K562 (cell line): ENCODE measurements around the gene NPAS3.

Experiments used
- GTF3C2 ChIP-seq: IDR thresholded peaks from 3 replicates; pipeline ENCODE4 v1.6.1; 2011; ENCODE audit warnings: borderline replicate concordance, mild to moderate bottlenecking, moderate library complexity; ENCODE audit not compliant: insufficient read length; ENCODE audit errors: extremely low read depth
- HES1 ChIP-seq: fragments of 450-650 bp; IDR thresholded peaks from 2 replicates; pipeline ENCODE4 v1.6.1; 2016; ENCODE audit warnings: low read depth, mild to moderate bottlenecking, moderate library complexity
- MECOM ChIP-seq: fragments of 250-450 bp; sonication (Bioruptor Pico); IDR thresholded peaks from 2 replicates; pipeline ENCODE4 v1.8.0; 2022; ENCODE audit warnings: inconsistent platforms
- NCOR1 ChIP-seq: fragments of 450-650 bp; IDR thresholded peaks from 2 replicates; pipeline ENCODE4 v1.6.1; 2016; ENCODE audit warnings: mild to moderate bottlenecking, moderate library complexity
- PHF8 ChIP-seq: fragments of 200-600 bp; sonication (generic); IDR thresholded peaks from 2 replicates; pipeline ENCODE4 v1.6.1; 2012; ENCODE audit warnings: mixed run types, mild to moderate bottlenecking, inconsistent platforms, low read length, moderate library complexity, borderline replicate concordance
- PTRF ChIP-seq: fragments of 450-650 bp; IDR thresholded peaks from 2 replicates; pipeline ENCODE4 v1.6.1; 2016; ENCODE audit warnings: mild to moderate bottlenecking, missing genetic modification characterization, missing compliant biosample characterization
- RBBP5 ChIP-seq: fragments of 200-600 bp; sonication (generic); IDR thresholded peaks from 2 replicates; pipeline ENCODE4 v1.6.1; 2012; ENCODE audit warnings: borderline replicate concordance, mild to moderate bottlenecking, low read length, control low read depth, inconsistent platforms; ENCODE audit not compliant: insufficient read depth, poor library complexity, severe bottlenecking
- TF ChIP-seq, protein P1 (sequence below): fragments of 250-450 bp; sonication (Bioruptor Pico); IDR thresholded peaks from 2 replicates; pipeline ENCODE4 v1.5.0; 2022; ENCODE audit warnings: mild to moderate bottlenecking

DNA sequence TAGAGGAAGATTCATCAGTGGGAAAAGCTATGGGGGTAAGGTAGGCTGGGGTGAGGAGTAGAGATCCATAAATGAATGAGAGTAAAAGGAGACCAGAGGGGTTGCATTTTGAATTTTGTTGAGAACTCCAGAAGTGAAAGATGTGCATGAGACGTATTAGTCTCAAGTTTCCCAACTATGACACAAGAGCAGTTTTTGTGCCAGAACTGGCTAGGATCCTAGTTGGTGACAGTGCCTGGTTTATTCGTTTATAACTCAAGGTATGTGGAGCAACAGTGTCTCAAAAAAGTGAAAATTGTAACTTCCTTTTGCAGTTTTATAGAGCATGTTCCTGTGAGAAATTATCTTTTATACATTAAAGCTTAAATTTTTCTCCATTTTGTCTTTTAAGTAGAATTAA, 377.0 kb downstream of the NPAS3 start:
- TF ChIP-seq HES1 = no peak
- TF ChIP-seq RBBP5 = no peak
- TF ChIP-seq MECOM (CRISPR knock-in tag) = no peak
- no peak for TF ChIP-seq PTRF (tag)
- TF ChIP-seq PHF8 = no peak
- TF ChIP-seq GTF3C2 = no peak
- TF ChIP-seq, protein P1, sequence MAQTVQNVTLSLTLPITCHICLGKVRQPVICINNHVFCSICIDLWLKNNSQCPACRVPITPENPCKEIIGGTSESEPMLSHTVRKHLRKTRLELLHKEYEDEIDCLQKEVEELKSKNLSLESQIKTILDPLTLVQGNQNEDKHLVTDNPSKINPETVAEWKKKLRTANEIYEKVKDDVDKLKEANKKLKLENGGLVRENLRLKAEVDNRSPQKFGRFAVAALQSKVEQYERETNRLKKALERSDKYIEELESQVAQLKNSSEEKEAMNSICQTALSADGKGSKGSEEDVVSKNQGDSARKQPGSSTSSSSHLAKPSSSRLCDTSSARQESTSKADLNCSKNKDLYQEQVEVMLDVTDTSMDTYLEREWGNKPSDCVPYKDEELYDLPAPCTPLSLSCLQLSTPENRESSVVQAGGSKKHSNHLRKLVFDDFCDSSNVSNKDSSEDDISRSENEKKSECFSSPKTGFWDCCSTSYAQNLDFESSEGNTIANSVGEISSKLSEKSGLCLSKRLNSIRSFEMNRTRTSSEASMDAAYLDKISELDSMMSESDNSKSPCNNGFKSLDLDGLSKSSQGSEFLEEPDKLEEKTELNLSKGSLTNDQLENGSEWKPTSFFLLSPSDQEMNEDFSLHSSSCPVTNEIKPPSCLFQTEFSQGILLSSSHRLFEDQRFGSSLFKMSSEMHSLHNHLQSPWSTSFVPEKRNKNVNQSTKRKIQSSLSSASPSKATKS (CRISPR knock-in tag) = no peak
- no peak for TF ChIP-seq NCOR1
